ENCODE results near the gene EVC2.

DNA sequence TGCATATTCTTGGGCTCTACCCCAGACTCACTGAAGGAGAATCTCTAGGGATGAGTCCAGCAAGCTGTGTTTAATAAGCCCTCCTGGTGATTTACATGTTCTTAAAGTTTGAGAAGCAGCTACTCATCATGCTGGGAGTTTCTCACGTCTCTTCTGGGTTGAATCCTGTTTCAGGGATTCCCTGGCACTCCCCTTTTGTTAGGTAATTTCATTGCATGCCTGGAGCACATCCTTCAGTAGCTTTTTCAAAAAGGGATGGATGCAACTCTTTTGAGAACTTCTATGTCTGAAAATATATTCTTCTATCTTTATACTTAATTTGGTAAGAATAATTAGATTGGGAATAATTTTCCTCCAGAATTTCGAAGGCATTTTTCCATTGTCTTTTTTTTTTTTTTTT, 7.0 kb upstream of the EVC2 start:
- TF ChIP-seq, protein P1, sequence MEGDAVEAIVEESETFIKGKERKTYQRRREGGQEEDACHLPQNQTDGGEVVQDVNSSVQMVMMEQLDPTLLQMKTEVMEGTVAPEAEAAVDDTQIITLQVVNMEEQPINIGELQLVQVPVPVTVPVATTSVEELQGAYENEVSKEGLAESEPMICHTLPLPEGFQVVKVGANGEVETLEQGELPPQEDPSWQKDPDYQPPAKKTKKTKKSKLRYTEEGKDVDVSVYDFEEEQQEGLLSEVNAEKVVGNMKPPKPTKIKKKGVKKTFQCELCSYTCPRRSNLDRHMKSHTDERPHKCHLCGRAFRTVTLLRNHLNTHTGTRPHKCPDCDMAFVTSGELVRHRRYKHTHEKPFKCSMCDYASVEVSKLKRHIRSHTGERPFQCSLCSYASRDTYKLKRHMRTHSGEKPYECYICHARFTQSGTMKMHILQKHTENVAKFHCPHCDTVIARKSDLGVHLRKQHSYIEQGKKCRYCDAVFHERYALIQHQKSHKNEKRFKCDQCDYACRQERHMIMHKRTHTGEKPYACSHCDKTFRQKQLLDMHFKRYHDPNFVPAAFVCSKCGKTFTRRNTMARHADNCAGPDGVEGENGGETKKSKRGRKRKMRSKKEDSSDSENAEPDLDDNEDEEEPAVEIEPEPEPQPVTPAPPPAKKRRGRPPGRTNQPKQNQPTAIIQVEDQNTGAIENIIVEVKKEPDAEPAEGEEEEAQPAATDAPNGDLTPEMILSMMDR (IDR thresholded peaks at IDR 0.05) = no peak
- TF ChIP-seq POLR2A (IDR thresholded peaks at IDR 0.05) = no peak
